HG02571 (cell line): ENCODE measurements around the gene METRN.
"Not testable (repeated sequence)": the region's sequence is repeated elsewhere in the genome, so short reads cannot be mapped to it uniquely, and the experiment has no call there.

Source experiments
- ATAC-seq: cut with Tn5 transposase; IDR thresholded peaks from one replicate; pipeline ENCODE4 v1.9.1; 2021; ENCODE audit warnings: mild to moderate bottlenecking, moderate library complexity; ENCODE audit not compliant: unreplicated experiment

METRN gene

DNA sequence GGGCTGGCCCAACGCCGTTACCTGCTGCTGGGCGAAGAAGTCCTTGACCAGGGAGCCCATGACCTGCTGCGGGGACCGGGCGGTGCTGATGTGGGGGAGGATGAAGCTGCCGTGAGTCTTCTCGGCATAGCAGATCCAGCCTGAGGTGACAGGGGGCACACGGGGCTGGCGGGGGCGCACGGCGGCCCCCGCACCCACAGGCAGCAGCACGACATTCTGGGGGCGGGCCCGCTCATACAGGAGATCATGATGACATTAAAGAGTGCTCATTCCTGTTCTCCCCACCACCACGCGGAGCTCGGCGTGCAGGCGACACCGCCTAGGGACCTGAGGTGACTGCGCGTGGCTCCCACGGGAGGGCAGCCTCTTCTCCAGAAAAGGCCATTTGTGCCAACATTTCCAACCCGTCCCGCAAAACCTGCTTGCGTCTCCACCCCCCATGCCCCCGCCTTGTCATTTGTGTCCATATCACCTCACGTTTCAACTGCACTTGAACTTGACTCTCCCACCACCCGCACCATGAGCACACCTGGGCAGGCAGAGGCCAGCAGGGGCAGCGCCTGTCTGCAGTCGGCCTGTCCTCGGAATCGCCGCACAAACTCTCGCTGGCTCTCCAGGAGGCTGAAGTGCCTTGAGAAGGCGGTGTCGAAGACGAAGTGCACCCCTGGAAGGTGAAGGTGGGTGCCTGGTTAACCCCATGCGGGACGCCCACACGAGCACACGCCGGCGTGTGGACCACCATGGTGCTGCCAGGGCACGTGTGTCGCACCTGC is 19.5 kb downstream of the METRN start:
- no peak for ATAC-seq

DNA sequence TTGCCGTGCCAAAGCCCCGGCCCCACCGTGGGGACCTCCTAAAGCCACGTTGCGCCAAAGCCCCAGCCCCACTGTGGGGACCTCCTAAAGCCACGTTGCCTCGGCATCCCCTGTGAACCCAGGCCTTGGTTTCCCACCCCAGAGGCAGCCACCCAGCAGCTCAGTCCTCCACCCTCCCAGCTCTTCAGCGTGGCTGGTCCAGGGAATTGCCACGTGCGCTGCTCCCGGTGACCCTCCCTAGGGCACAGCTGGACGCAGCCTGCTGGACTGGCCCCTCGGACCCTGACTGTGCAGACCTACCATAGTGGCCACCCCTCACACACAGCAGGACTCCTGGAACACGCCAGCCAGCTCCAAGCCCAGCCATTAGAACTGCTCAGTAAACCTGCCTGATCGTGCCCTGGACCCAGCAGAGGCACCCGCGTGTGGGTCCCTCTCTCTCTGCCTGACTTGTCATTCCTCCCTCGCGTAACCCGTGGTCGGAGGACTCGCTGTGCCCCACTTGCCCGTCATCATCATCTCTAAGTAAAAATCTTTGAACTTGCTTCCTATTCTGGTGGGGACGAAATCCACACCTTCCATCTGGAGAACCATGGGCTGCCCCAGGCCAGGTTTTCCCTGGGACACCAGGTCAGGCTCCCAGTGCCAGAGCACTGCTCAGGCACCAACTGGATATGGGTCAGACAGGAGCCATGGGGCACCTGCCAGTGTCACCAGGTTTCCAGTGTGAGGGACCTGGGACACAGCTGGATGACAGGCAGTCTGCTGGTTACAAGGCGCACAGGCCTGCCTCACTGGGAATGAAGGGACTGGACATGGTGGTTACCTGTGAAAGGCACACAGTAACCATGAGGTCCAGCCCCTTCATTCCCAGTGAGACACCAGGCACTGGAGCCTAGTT is 20.3 kb downstream of the METRN start:
- no peak for ATAC-seq

DNA sequence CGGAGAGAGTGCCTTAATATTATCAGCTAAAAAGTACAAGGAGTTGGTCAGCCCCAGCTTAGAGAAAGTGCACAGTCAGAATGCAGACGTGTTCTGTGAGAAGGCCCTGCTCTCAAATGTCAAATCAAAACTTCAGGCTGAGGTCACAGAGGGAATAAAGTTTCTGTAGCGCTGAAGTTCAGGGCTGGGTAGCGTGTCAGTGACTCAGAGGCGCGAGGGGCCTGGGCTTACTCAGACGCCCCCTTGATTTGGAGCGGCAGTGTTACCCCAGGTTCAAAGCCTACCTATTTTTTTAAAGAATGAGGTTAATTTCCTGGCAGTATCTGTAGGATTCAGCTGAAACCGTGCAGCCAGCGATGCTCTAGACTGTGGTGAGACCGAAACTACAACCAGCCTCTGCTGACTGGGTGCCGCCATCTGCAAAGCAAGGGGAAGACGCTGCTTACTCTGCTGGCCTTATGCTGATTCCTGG is 21.1 kb downstream of the METRN start:
- ATAC-seq: no peak

DNA sequence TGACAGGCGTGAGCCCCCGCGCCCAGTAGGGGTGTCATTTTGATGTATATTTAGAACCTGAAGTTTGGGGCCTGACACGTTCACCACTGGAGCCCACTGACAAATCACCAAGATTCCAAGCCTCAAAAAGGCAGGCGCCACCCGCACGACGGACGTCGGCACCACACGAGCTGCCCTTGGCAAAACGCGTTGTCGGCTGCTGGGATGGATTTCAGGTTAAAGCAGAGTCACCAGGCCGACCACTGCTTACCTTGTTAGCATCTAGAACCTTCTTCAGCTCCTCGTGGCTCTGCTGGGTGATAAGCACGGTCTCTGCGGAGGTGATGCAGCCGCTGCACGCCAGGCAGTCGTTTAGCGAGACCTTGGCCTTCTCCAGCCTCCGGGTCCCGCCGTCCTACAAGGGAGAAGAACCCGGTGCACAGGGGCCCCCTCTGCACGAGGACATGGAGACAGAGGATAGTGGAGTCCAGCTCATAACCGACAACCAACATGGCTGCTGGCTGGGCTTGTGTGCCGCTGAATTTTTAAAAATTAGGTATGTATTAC is 22.1 kb downstream of the METRN start:
- ATAC-seq: no peak

DNA sequence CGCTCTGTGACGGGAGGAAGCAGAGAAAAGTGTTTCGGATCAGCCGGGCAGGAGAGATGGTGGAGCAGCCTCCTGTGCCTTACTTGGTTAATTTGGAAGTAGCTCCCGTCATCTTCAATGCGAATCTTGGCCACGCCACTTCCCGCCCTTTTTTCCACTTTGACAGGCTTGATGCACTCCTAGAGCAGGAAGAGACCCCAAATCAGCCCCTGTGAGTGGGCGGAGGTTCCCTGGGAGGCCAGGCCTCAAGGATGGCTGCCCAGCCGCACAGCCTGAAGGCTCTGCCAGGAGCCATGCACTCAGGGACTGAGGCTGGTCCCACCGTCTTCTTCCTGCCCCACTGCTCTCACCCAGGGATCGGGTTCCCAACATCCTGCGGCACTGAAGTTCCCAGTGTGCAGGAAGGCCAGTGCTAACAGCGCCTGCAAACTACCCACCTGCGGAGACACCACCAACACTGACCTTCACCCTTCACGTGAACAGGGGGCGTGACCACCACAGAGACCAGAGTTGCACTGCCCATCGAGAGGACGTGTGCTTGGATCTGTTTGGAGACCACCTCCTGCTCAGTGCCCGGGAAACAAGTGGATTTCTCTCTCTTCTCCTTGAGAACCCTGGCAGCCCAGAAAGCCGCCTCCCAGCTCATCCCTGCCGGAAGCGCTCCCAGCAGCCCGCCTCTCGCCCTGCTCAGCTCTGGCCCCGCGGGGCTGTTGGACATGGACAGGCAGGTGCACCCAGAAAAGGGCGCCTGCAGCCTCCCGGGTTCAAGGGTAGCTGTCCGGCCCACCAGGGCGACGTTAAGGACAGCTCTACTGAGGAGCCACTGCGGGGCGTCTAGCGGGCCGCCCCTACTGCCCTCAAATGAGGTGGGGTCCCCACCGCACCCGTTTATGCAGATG is 24.9 kb downstream of the METRN start:
- ATAC-seq: no peak

DNA sequence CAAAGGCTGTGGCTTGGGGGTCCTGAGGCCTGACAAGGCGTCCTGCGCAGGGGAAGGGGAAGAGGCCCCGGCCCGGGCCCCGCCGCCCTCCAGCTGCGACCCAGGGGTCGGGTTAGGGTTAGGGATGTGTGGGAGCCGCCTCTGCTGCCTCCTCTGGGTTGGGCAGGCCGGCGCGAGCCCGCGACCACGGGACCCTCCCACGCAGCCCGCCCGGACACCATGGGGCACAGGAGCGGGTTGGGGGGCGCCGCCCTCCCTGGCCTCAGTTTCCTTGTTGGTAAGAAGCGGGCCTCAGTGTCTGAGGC is 25.5 kb downstream of the METRN start:
- no peak for ATAC-seq

DNA sequence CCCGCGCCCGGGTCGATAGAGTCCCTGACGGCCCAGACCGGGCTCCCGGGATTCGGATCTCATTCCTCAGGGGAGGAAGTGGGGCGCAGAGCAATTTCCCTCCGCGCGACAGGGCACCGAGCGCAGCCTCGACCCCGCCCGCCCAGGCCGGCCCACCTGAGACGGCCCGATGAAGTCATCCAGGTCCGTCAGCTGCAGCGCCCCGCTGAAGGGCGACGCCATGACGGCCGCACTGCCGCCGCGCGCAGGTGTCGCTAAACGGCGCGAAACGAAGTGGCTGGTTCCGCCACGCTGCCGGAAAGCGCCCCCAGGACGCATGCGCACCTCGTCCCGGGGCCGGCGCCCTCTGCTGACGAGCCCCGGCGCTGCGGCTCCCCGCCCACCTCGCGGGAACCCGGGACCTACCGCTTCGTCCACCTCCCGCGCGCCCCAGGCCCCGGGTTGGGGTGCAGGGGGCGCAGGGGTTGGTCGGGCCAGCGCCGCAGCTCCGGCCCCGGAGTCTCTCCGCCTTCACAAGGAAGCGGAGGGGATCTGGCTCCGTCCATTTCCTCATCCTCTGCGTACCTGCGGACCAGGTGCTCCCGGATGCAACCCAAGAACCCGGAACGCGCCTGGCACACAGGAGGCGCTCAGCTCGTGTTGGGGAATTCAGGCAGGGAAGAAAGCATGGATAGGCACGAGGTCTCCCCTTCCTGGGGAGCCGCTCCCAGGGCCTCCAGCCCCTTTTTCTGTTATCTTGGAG is 26.0 kb downstream of the METRN start, which contains the start of gene CIAO3:
CIAO3 (minus strand) TSS at position 234 of the 742 bp plus-strand sequence; CDS start at position 222, 12 bp downstream.
- ATAC-seq: peak; percentile 71

DNA sequence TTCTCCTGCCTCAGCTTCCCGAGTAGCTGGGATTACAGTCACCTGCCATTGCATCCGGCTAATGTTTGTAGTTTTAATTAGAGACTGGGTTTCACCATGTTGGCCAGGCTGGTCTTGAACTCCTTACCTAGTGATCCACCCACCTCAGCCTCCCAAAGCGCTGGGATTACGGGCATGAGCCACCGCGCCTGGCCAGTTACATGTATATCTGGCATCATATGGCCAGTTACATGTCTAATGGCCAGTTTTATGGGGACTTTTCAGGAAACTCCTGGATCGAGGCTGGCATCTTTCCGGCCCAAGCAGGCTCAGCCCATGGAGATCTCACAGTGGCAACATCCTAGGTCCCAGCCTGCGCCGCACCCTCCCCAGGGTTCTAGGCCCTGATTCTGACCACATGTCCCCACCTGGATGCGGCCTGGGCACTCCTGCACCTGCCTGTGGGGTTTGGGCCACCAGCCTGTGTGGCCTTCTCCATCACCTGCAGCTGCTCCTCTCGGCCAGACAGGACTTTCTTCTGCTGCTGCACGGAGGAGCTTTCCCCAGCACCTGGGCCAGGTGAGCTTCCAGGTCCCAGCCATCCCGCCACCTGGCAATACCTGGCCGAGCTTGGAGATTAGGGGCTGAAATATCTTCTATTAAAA is 27.2 kb downstream of the METRN start:
- ATAC-seq: no peak

DNA sequence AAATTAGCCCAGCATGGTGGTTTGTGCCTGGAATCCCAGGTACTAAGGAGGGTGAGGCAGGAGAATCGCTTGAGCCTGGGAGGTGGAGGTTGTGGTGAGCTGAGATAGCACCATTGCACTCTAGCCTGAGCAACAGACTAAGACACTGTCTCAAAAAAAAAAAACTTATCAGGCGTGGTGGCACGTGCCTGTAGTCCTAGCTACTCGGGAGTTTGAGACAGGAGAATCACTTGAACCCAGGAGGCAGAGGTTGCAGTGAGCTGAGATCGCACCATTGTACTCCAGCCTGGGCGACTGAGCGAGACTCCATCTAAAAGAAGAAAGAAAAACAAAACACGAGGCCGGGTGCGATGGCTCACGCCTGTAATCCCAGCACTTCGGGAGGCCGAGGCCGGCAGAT is 28.0 kb downstream of the METRN start:
- not testable (repeated sequence) for ATAC-seq

DNA sequence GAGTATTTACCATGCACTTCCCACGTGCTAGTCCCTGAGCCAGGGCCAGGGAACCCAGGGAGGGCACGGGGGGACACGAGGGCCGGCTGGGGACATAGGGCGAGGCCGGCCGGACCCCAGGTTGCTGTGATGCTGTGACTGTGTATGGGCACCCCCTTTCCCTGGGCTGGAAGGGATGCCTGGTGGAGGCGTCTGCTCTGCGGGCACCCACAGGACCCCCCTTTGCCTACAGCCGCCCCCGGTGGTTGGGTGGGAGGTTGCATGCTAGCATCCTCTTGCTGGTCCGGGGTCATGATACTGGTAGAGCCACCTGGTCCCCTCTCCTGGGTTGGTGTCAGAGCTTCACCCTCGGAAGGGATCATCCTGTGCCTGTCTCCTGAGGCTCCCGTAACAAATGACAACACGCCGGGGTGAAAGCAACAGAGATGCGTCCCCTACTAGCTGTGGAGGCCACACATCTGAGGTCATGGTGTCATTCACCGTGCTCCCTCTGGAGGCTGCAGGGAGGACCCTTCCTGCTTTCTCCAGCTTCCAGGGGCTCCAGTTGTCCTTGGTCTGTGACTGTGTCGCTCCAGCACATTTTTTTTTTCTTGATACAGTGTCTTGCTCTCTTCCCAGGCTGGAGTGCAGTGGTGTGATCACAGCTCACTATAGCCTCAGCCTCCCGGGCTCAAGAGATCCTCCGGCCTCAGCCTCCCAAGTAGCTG is 29.0 kb downstream of the METRN start:
- ATAC-seq: no peak

DNA sequence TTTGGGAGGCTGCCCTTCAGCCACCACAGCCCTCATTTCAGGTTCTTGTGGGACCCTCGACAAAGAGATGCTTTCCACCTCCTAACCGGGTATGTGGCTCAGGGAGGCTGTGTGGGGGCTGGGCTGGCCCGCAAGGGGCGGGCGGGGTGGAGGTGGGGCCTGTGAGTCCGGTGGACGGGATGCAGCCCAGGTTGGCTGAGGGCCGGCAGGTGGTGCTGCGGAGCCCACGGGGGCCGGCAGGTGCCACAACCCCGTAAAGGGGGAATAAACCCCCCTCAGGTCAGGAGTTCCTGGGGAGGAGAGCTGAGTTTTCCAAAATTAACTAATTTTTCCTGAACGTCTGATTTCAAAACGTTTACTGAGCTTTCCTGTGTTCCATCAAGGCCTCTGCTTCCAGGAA is 30.8 kb downstream of the METRN start:
- ATAC-seq: no peak

DNA sequence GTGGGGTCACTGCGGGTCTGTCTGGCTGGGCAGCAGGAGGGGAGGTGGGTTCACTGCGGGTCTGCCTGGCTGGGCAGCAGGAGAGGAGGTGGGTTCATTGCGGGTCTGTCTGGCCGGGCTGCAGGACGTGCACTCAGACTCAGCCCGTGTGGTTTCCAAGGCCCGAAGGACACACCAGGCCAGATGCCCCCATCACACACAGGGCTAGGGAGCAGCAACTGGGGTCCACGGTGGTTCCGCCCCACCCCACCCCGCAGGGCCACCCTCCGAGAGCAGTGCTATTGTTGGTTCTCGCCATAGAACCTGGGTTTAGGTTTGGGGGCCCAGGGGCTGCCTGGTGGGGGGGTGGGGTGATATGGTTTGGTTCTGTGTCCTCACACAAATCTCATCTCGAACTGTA is 31.7 kb downstream of the METRN start:
- no peak for ATAC-seq

DNA sequence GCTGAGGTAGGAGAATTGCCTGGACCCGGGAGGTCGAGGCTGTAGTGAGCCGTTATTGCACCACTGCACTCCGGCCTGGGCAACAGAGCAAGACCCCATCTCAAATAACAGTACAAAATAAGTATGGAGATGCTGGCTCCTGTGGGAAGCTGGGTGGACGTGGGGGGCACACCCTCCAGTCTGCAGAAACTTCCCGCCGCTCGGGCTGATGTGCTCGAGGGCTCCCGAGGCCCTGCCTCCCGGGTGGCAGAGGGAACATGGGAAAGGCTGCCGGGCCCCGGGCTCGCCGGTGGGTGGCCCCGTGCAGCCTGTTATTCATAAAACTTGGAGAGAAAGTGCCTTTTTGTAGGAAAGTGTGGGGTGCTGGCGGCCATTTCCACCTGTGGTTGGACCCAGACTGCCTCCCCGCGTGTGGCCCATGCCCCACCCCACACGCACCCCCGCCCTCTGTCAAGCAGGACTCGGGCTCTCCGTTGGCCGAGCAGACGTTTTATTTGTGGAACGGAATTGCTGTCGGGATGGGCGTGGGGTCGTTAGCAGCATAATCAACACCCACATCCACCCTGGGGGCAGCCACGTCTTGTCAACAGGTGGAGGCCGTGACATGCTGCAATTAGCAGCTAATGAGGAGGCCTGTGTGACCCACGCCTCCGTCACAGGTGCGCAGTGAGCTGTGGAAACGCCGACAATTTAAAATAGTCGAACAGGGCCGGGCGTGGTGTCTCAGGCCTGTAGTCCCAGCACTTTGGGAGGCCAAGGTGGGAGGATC is 33.2 kb downstream of the METRN start:
- ATAC-seq: no peak

DNA sequence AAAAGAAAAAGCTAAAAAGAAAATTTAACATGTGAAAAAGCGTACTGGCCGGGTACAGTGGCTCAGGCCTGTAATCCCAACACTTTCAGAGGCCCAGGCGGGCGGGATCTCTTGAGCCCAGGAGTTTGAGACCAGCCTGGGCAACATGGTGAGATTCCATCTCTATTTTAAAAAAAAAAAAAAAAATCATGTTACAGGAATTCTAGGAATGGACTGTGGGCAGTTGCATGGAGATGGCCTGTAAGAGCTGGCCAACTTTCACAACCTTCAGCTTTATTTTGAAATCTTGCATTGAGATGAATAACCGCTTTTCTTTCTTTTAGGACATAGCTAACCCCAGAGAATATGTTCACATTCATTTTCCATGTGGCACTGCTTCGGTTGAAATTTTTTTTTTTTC is 34.1 kb downstream of the METRN start:
- no peak for ATAC-seq

DNA sequence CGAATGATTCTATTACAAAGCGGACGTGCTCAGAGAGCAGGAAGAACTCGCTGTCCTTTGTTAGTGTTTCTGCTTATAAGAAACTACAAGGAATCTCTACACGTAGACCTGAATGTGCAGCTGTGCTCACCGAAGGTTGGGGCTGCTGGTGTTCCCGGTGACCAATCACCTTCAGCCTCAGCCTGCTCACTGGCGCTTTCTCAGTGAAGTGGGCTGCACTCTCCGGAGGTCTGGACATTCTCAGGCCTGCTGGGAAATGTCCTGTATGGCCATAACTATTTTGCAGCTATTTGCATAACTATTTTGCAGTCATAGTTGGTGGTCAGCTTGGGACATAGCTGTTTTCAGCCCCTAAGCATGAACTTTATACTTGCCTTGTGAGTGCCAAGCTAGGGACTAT is 35.6 kb downstream of the METRN start:
- no peak for ATAC-seq

DNA sequence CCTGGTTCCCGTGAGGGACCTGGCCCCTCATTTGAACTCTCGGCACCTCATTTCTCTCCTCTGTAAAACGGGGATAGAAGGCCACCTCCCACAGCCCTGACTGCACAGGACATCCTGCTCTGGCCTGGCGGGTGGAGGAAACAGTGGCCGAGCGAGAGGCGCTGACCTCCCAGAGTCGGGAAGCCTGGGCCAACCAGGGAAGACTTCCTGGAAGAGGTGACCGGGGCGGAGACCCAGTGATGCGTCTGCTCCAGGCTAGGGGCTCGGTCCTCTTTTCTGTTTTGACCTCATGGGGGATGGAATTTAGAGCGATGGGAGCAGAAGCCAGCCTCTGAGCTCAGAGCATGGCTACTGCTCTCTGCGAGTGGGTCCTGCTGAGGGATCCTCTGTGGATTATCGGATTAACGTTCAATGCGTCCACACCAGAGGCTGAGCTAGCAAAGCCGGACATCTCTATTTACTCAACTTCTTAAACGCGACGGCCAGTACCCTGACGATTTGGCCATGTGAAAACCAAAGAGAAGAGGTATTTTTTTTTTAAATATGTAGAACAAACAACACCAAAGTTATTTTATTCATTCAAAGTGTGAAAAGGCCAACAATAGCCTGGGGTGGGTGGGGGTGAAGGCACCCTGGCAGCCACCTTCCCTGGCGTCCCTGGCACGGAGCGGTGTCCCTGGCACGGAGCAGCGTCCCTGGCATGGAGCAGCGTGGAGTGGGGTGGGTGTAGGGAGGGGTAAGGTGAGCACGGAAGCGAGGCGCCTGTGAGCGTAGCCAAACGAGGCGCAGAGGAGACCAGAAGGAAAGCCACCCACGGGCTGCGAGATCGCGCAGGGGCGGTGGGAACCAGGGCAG is 36.5 kb downstream of the METRN start:
- ATAC-seq: no peak

DNA sequence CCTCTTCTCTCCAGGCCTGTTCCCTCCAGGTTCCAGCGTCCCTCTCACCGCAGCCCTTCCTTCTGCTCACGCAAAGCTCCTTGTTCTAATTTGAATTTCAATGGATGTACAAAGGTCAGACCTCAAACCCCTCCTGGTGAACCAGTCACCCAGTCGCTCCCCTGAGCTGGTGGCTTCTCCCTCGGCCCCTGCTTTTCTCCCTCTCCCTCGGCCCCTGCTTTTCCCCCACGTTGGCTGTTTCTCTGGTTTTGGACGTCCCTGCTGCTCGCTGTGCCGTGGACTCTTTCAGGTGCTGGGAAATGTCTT is 37.0 kb downstream of the METRN start:
- no peak for ATAC-seq
